GM21737 (cell line): ENCODE data around the gene LYST.
"Not testable (repeated sequence)": the region's sequence is repeated elsewhere in the genome, so short reads cannot be mapped to it uniquely, and the experiment has no call there.

ENCODE experiments used
- ATAC-seq: cut with Tn5 transposase; IDR thresholded peaks from one replicate; pipeline ENCODE4 v1.9.1; 2021; ENCODE audit warnings: mild to moderate bottlenecking, moderate library complexity; ENCODE audit not compliant: unreplicated experiment

The LYST gene

GRCh38 chr1:235821361-235821981, 45.2 kb downstream of the LYST start:
- ATAC-seq, result no peak

DNA sequence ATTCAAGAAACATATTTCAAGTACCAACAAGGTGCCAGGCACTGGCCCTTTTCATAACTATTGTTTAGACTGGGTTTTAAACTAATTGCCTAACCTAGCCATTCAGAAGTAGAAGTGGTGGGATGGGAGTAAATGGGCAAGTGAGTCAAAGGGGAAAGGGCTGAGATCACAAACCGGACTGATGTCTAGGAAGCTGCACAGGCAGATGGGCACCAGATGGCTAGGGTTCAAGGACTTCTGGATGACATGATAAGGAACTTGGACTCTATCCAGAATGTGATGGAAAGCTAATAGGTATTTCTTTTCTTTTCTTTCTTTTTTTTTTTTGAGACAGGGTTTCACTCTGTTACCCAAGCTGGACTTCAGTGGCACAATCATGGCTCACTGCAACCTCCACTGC, 46.6 kb downstream of the LYST start:
- ATAC-seq, result no peak

DNA sequence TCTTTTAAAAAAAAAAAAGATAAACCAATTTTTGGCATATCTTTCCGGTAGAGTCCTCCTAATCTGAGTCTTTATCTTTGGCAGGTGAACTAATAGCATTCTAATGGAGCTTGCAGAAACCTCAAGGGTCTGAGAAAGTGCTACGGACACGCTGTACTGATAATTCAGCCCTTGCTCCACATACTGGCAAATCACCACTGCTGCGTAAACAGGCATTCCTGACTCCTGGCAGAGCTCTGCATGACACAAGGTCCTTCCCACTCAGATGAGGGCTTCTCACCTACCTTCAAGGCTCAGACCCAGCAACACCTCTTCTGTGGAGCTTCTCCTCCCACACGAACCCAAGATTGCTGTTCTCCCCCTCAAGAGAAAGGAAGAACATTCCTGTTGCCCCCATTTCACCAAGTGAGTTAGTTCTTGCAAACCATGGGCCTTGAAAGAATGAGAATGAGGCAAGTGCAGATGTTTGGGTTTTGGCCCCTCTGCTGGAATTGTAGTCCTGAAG, 48.0 kb downstream of the LYST start:
- ATAC-seq, result no peak

DNA sequence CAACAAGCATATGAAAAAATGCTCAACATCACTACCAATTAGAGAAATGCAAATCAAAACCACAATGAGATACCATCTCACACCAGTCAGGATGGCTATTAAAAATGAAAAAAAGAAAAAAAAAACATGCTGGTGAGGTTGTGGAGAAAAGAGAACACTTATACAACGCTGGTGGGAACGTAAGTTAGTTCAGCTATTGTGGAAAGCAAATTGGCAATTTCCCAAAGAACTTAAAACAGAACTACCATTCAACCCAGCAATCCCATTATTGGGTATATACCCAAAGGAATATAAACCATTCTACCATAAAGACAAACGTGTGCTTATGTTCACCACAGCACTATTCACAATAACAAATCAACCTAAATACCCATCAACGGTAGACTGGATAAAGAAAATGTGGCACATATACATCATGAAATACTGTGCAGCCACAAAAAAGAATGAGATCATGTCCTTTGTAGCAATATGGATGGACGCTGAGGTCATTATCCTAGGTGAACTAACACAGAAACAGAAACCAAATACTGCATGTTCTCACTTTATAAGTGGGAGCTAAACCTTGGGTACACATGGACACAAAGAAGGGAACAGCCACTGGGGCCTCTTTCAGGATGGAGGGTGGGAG, 49.5 kb downstream of the LYST start:
- ATAC-seq, result no peak

- no peak for ATAC-seq
Measured at GRCh38 chr1:235809688-235810397, 56.9 kb downstream of the LYST start.

GRCh38 chr1:235808223-235808622, 58.5 kb downstream of the LYST start:
- no peak for ATAC-seq

DNA sequence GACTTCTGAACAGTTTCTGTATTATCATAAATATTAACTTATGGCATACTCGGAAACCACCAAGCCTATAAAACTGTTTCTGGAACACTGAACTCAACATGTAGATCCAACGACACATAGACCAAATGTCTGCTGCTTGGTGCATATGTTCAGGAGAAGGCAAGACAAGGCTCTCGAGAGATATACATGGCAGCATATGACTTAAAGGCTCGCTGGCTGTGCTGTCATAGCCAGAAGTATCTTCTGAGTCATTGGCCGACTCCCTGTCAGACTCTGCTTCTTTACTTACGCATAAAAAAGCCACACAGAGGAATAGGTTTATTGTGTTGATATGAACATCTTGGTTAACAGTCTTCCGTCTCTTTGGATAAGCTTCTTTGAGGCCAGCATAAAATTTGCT, 60.6 kb downstream of the LYST start:
- ATAC-seq, result no peak

DNA sequence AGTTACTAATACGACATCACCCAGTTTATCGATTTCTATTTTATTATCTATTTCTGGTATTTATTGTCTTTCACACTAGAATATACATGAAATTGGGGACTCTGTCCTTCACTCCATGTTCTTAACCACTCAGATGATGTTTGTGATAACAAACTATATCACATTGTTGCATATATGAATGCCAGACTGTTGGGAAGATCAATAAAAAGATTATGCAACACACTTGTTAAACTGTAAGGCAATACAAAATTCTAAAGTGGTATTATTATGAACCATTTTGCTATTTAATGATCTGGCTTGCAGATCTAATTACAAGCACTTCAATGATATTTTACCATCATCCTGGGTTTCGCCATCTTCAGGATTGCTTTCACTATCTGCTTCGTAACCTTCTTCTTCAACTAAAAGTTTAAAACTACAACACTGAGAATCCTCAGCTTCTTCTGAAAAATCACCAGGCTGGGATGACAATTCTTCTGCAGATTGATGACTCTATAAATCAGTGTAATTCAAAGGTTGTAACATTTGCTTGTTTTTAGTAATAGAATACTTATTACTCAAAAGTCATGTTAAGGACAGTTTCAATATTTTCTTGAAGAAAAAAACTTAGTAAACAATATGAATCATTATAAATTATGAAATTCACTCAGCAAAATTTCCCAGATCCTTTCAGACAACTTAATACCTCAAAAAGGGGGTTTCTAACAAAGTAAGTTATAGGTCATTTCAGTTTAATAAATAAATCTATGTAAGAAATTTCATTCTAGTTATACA, 63.9 kb downstream of the LYST start:
- no peak for ATAC-seq

DNA sequence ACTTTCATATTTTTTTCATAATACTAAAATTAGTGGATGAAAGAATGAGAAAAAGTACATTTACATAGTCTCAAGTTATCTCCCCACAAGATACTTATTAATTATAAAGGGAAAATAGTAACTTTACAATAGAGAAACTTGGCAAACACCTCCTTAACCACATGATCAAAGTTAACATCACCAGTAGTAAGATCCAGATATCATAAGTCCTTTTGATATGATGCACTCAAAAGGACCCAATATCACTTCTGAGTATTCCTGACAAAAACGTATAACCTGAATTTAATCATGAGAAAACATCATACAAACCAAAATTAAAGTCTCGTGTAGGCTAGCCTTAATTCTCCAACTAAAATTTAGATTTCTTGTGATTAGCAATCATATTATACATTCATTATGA, 67.4 kb downstream of the LYST start:
- no peak for ATAC-seq

DNA sequence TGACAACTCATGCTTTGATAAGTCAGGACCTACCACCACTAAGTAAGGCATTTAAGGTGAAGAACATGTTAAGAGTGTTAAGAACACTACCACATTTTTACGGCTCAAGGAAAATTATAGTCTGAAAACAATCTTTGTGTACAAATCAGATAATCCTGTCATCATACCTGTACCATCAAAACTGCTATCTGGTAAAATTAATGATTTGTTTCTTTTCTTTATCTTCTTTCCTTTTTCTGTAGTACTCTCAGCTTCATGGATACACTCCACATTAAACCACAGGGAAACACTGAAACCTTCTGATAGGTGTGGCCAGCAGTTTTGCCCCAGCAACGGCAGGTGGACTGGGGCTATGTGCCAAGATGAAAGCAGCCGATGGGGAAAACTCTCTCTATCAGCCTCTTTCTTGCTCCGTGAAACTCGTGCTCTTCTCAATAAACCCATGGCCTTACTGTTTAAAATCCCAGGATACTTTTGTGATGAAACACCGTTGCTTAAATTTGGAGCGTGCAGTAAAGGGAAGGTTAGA, 75.1 kb downstream of the LYST start:
- no peak for ATAC-seq

- ATAC-seq, result no peak
Measured at GRCh38 chr1:235790123-235790522, 76.6 kb downstream of the LYST start.

GRCh38 chr1:235786227-235786898, 80.3 kb downstream of the LYST start:
- not testable (repeated sequence) for ATAC-seq

DNA sequence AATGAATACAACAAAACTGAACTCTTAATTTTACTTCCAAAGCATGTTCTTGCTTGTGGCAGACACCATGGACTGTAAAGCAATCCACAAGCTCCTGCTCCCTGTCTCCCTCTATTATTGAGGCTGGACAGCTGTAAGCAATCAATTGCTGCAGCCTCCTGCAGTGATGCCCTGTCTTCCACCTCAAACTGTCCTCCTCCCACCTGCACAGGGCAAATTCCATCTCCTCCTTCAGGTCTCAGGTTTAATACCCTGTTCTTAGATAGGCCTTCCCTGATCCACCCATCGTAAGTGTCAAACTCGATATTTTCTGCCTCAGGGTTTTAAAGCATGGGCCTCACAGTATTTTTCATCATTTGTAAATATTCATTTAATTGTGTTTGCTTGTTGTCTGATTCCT, 81.8 kb downstream of the LYST start:
- ATAC-seq, result no peak

DNA sequence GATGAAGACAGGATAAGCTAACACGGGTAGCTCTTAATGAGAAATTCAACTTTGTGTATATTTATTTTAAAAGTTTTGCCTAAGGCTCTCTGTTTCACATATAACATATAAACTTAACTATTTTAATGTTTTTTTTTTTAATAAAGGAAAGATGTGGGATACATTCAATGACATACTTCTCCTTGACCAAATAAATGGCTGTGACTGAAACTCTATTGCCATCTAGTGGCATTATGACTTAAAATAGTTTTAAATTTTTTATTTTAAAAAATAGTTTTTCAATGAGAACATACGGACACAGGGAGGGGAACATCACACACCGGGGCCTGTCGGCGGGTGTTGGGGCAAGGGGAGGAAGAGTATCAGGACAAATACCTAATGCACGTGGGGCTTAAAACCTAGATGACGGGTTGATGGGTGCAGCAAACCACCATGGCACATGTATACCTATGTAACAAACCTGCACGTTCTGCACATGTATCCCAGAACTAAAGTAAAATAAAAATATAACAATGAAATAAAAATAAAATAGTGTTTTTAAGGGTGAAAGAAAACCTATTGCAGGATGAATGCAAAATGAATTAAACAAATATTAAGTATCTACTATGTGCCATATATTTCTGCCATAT, 83.4 kb downstream of the LYST start:
- ATAC-seq, result no peak

GRCh38 chr1:235782601-235783000, 84.1 kb downstream of the LYST start:
- ATAC-seq, result no peak

DNA sequence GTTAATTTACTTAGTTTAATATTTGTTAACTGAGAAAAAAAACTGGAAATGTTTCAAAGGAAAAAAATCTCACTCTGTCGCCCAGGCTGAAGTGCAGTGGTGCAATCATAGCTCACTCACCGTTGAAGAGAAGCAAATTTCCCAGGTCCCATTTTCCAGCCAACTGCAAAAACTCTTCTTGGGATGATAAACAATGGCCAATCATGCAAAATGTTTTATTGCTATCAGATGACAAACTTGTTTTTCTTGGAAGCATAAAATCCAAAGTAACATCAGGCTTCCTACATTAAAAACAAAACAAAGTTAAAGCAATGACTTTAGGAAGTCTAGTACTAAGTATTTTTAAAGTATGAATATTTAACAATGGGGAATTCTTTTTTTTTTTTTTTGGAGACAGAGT, 84.9 kb downstream of the LYST start:
- no peak for ATAC-seq

GRCh38 chr1:235779770-235780169, 86.9 kb downstream of the LYST start:
- ATAC-seq, result no peak

GRCh38 chr1:235776396-235776795, 90.3 kb downstream of the LYST start:
- ATAC-seq, result no peak

DNA sequence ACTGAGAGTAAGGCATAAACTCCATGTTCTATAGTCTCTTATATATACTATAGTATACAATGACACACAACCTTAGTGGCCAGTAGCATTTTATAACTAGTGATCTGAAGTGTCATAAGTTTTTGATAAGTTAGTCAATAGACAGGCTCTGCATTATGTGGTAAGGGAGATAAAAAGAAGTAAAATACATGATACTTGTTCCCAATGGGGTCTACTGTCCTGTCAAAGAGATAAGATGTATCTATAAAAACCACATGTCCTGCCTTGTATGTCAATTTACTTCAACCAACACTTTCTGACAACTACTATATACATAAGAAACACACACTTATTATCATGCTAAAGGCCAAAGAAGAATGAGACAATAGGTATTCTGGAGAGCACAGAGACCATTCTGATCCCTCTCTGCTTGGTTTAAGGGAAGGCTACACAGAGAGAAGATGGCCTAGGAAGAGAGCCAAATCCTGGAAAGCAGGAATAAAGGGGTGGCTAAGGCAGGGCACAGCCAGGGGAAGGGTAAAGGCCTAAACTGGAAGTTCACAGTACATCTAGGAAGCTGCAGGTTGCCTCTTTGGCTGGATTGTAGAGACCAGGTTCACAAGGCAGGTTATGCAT, 91.4 kb downstream of the LYST start:
- ATAC-seq, result no peak

DNA sequence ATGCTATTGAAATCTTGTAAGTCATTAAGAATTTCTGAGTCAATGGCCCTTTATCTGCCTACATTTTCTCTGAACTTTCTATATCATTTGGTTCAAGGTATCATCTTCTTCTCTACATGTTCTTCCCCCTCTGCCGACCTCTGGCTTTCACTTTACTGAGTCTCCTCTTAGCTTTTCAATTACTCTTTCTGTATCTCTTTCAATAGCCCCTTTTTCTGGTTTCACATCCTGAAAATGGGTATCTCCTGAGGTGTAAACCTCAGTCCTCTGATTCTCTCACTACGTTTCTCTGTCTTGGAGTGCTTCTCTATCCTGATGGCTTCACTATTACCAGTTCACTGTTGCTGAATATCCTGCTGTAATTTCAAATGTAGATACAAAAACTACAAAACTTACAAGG, 98.9 kb downstream of the LYST start:
- ATAC-seq, result peak; percentile 87
